ENCODE data around the gene SYNE4. TPM values are rescaled to one million over a fixed set of nuclear protein-coding genes. Genes with fewer than 3 reads are reported as not detected.
A peak's percentile ranks its signal among the peaks of the same experiment; 100 is the strongest.

The SYNE4 gene
- total and polyA plus RNA-seq, 10 donors, result 0.54 to 1.6 (median 0.89) TPM; not detected in 1

GRCh38 chr19:36009633-36010379 is 1.2 kb upstream of the SYNE4 start:
- peaks cover 0 to 7% (median 0%) of the 10 kb centered on the region in 6 donors for H3K36me3 ChIP-seq
- 59 to 72% (median 61%) methylated on average over 15 of the region's 15 CpGs for WGBS, 5 donors
- H3K4me1 ChIP-seq, result peaks cover 9 to 37% (median 28%) of the 10 kb centered on the region in 6 donors
- intact Hi-C loops (cut with DNase I; ENCODE audit: low total_unique reads), result no loop called here
- H3K27ac ChIP-seq, result peak overlapping the region in 2 of 8 donors; percentile 27 to 49
- H3K27me3 ChIP-seq (replicated peaks in 1 of 7), result peaks cover 0 to 17% (median 0%) of the 10 kb centered on the region in 7 donors
- no peaks in the 10 kb centered on the region for H3K9me3 ChIP-seq
- no peak for DNase-seq
- TF ChIP-seq POLR2A (IDR thresholded peaks at IDR 0.05), result no peak
- no peak for TF ChIP-seq POLR2AphosphoS5 (IDR thresholded peaks at IDR 0.05)
- no peak for TF ChIP-seq CTCF (IDR thresholded peaks at IDR 0.05 in 8 of 11, conservative IDR thresholded peaks at IDR 0.05 in 3 of 11)
- peak overlapping the region in 5 of 8 donors; percentile 26 to 62 (median 29) for H3K4me3 ChIP-seq

DNA sequence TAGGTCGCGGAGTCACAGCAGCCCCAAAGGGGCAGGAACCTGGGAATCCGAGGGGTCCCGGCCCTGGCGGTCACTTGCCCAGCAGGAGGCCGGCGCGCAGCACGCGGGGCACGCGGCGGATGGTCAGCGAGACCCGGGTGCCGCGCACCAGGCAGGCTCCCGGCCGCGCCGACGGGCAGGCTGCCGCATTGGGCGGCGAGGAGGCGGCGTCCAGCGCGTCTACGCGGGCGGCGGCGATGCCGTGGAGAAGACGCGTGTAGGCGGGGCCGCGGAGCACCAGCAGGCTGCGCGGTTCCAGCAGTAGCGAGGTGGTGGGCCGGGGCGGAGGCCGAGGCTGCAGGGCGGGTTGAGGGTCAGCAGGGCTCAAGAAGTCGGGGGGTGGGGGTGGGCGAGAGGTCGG is 607 bp upstream of the SYNE4 start:
- Histone ChIP-seq H3K9me3 (no peaks in the 10 kb centered on the region), H3K27ac (peak overlapping the region in 2 of 8 donors; percentile 27 to 49), H3K4me3 (peak overlapping the region in 7 of 8 donors; percentile 9 to 62 (median 29)), H3K4me1 (peaks cover 6 to 33% (median 24%) of the 10 kb centered on the region in 6 donors), H3K36me3 (peaks cover 0 to 7% (median 0%) of the 10 kb centered on the region in 6 donors), H3K27me3 (replicated peaks in 1 of 7) (peaks cover 0 to 17% (median 0%) of the 10 kb centered on the region in 7 donors)
- peak; percentile 88 for DNase-seq
- TF ChIP-seq POLR2A (IDR thresholded peaks at IDR 0.05) (no peak), POLR2AphosphoS5 (IDR thresholded peaks at IDR 0.05) (peak; percentile 41 to 71 (median 64))
- intact Hi-C loops (cut with DNase I; ENCODE audit: low total_unique reads), result no loop called here
- WGBS, 5 donors, result 2 to 7% (median 2%) methylated on average over 13 to 50 of the region's 50 CpGs

DNA sequence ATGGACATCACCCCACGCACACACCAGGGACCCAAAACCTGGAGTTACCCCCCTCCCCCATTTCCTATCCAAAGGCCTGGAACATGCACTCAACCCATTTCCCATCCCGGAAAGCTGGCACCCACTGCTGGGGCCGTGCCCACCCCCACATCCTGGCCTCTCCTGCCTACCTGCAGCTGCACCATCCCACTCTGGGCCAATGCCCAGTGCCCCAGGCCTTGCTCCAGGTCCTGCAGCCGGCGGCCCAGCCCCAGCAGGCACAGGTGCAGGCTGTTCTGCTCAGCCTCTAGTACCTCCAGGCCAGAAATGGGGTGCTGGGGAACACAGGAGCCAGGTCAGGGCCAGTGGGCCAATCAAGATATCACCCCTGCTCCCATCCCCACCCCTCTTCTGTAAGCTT is 1.7 kb downstream of the SYNE4 start:
- intact Hi-C loops (cut with DNase I; ENCODE audit: low total_unique reads), result no loop called here
- H3K4me3 ChIP-seq, result no peak overlapping the region
- H3K27me3 ChIP-seq (replicated peaks in 1 of 7), result peaks cover 0 to 17% (median 0%) of the 10 kb centered on the region in 7 donors
- peaks cover 0 to 17% (median 13%) of the 10 kb centered on the region in 6 donors for H3K4me1 ChIP-seq
- TF ChIP-seq POLR2A (IDR thresholded peaks at IDR 0.05), result no peak
- TF ChIP-seq POLR2AphosphoS5 (IDR thresholded peaks at IDR 0.05), result peak in 1 of 3 donors; percentile 14
- H3K9me3 ChIP-seq, result no peaks in the 10 kb centered on the region
- WGBS, 5 donors, result 88 to 100% (median 92%) methylated on average over 3 to 5 of the region's 5 CpGs
- H3K36me3 ChIP-seq, result peaks cover 0 to 13% (median 0%) of the 10 kb centered on the region in 6 donors
- no peak for DNase-seq
- H3K27ac ChIP-seq, result no peak overlapping the region

DNA sequence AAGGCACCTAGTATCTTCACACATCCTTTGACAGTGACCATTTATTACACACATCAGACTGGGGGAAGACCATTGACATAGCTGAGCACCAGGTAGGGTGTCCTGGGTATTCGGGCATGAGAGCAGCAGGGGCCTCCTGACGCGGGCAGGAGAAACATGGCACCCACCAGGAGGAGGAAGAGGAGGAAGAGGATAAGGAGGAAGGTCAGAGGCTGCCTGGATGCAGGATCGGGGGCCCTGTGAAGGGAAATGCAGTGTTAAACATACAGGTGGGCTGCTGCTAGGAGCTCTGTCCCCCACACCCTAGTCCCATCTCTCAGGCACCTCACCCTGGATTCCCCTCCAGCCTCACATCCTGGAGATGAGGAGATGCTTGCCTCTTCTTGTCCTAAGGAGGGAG is 5.3 kb downstream of the SYNE4 start:
- no peak overlapping the region for H3K4me3 ChIP-seq
- 90 to 96% (median 93%) methylated on average over 4 of the region's 4 CpGs for WGBS, 5 donors
- no peak for DNase-seq
- peaks cover 0 to 36% (median 4%) of the 10 kb centered on the region in 6 donors for H3K36me3 ChIP-seq
- H3K27ac ChIP-seq, result no peak overlapping the region
- intact Hi-C loops (cut with DNase I; ENCODE audit: low total_unique reads), result no loop called here
- peaks cover 0 to 23% (median 5%) of the 10 kb centered on the region in 6 donors for H3K4me1 ChIP-seq
- TF ChIP-seq POLR2A (IDR thresholded peaks at IDR 0.05), result no peak
- TF ChIP-seq CTCF (IDR thresholded peaks at IDR 0.05 in 8 of 11, conservative IDR thresholded peaks at IDR 0.05 in 3 of 11), result no peak
- TF ChIP-seq POLR2AphosphoS5 (IDR thresholded peaks at IDR 0.05), result no peak
- peaks cover 0 to 3% (median 0%) of the 10 kb centered on the region in 7 donors for H3K27me3 ChIP-seq (replicated peaks in 1 of 7)
- H3K9me3 ChIP-seq, result no peaks in the 10 kb centered on the region

GRCh38 chr19:36001605-36002004 is 7.0 kb downstream of the SYNE4 start:
- no peak overlapping the region for H3K4me3 ChIP-seq
- H3K27ac ChIP-seq, result no peak overlapping the region
- intact Hi-C loops (cut with DNase I; ENCODE audit: low total_unique reads), result no loop called here
- H3K9me3 ChIP-seq, result no peaks in the 10 kb centered on the region
- H3K27me3 ChIP-seq (replicated peaks in 1 of 7), result no peaks in the 10 kb centered on the region
- H3K4me1 ChIP-seq, result peaks cover 7 to 39% (median 16%) of the 10 kb centered on the region in 6 donors
- TF ChIP-seq POLR2AphosphoS5 (IDR thresholded peaks at IDR 0.05), result no peak
- TF ChIP-seq POLR2A (IDR thresholded peaks at IDR 0.05), result no peak
- no peak for DNase-seq
- 92 to 99% (median 96%) methylated on average over 3 of the region's 3 CpGs for WGBS, 5 donors
- H3K36me3 ChIP-seq, result peaks cover 0 to 44% (median 9%) of the 10 kb centered on the region in 6 donors
